GM12874 (cell line): ENCODE results near the gene KHDRBS2.

Experiments
- CTCF ChIP-seq: IDR thresholded peaks from 2 replicates; pipeline ENCODE4 v1.5.1; 2011; ENCODE audit warnings: low read depth, mild to moderate bottlenecking, control low read depth, low read length, moderate library complexity; ENCODE audit not compliant: insufficient read depth

Gene KHDRBS2

GRCh38 chr6:62265906-62266525 is 20.0 kb downstream of the KHDRBS2 start:
- TF ChIP-seq CTCF = no peak

- TF ChIP-seq CTCF = no peak
Measured at GRCh38 chr6:62262283-62262682, 23.7 kb downstream of the KHDRBS2 start.

GRCh38 chr6:62246087-62246486 is 39.9 kb downstream of the KHDRBS2 start:
- no peak for TF ChIP-seq CTCF

- no peak for TF ChIP-seq CTCF
Measured at GRCh38 chr6:62236784-62237183, 49.2 kb downstream of the KHDRBS2 start.

- no peak for TF ChIP-seq CTCF
Measured at GRCh38 chr6:62229231-62229630, 56.8 kb downstream of the KHDRBS2 start.

GRCh38 chr6:62217866-62218265 is 68.2 kb downstream of the KHDRBS2 start:
- no peak for TF ChIP-seq CTCF

- TF ChIP-seq CTCF = no peak
Measured at GRCh38 chr6:62202078-62202477, 83.9 kb downstream of the KHDRBS2 start.
